ENCODE data around the gene ECT2L. TPM values are rescaled to one million over a fixed set of nuclear protein-coding genes. Genes with fewer than 3 reads are reported as not detected.
A peak's percentile ranks its signal among the peaks of the same experiment; 100 is the strongest.

ECT2L gene
- total and polyA plus RNA-seq, 2 donors (not counting 3 experiments of a cell fraction or from before 2014, with no cell fraction given): not detected

DNA sequence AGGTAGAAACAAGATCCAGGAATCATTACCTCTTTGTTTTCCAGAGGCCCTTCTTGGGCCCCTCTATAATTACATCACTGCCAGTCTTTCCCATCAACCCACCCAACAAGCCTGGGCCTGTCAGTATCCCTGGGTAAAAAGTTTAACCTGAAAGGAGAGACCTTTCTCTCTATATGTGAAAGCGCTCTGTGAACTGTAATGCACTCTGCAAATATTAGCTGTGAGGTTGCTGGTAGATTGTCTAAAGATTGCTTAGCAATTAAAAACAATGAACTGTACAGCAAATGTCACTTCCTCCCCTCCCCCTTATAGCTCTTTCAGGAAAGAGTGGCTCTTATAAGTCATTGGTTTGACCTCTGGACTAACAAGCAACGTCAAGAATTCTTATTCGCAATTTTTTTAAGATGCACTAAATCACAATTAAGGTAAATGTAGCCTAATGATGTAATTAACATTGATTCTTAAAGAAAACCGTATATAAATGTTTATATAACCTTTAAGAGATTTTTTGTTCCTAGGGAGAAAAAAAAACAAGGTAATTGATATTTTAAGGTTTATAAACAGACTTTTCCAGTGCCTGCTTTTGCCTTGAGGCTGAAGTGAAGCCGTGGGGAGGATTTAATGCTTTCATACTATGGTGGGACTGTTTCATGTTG is 18.4 kb downstream of the ECT2L start:
- intact Hi-C loops (cut with micrococcal nuclease) (no loop called here), dilution Hi-C loops (cut with MboI; ENCODE audit: extremely low pct_ligation_motif_present, low sequenced_read_pairs) (no loop called here)
- Histone ChIP-seq H3K9me3 (replicated peaks; ENCODE audit: control insufficient read depth, insufficient read depth, low read length) (no peaks in the 10 kb centered on the region), H3K27me3 (ENCODE audit: control insufficient read depth in 2 of 2, insufficient read depth in 2 of 2, low read length in 2 of 2) (no peaks in the 10 kb centered on the region), H3K9me1 (replicated peaks; ENCODE audit: control insufficient read depth, extremely low read depth, insufficient read depth, low read length) (no peaks in the 10 kb centered on the region), H3K27ac (ENCODE audit: insufficient read depth, low read depth, low read length) (no peak overlapping the region), H3K36me3 (ENCODE audit: control insufficient read depth in 2 of 2, extremely low read depth in 1 of 2, insufficient read depth in 2 of 2, low read length in 2 of 2) (no peaks in the 10 kb centered on the region), H3K4me2 (ENCODE audit: insufficient read depth, low read length) (no peak overlapping the region), H3K9ac (replicated peaks; ENCODE audit: extremely low read depth, insufficient read depth, low read length) (no peak overlapping the region), H4K20me1 (replicated peaks; ENCODE audit: control insufficient read depth, extremely low read depth, insufficient read depth, low read length) (no peaks in the 10 kb centered on the region), H3K4me3 (replicated peaks in 1 of 3; ENCODE audit: insufficient read depth in 1 of 3, low read depth in 1 of 3, low read length in 3 of 3) (no peak overlapping the region), H3K4me1 (ENCODE audit: control insufficient read depth, extremely low read depth, insufficient read depth, low read length) (peaks cover 23% of the 10 kb centered on the region), H3K79me2 (ENCODE audit: control insufficient read depth, insufficient read depth, low read length) (no peaks in the 10 kb centered on the region), H2AFZ (ENCODE audit: low read depth, low read length) (peak overlapping the region; percentile 50)
- DNase-seq (ENCODE audit: low read depth, low spot score) (peak; percentile 46), FAIRE-seq (no peak)
- BruUV-seq (replicated peaks): no TSS peak
- TF ChIP-seq EZH2 (IDR thresholded peaks at IDR 0.05; ENCODE audit: borderline replicate concordance, low read depth, low read length, severe bottlenecking) (no peak), JUN (IDR thresholded peaks at IDR 0.05; ENCODE audit: borderline replicate concordance, insufficient read depth, insufficient read length, low read depth) (no peak), MYC (IDR thresholded peaks at IDR 0.05; ENCODE audit: low read depth, low read length) (no peak), FOS (IDR thresholded peaks at IDR 0.05; ENCODE audit: borderline replicate concordance, insufficient read depth, low read length) (no peak), GATA2 (IDR thresholded peaks at IDR 0.05; ENCODE audit: insufficient read depth, insufficient read length, low read depth, low read length) (no peak), POLR2AphosphoS5 (IDR thresholded peaks at IDR 0.05; ENCODE audit: insufficient read depth, low read depth, low read length) (no peak)
- TF ChIP-seq, protein P1, sequence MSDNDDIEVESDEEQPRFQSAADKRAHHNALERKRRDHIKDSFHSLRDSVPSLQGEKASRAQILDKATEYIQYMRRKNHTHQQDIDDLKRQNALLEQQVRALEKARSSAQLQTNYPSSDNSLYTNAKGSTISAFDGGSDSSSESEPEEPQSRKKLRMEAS (IDR thresholded peaks at IDR 0.05; ENCODE audit: insufficient read depth, insufficient read length): no peak
- TF ChIP-seq, protein P2, sequence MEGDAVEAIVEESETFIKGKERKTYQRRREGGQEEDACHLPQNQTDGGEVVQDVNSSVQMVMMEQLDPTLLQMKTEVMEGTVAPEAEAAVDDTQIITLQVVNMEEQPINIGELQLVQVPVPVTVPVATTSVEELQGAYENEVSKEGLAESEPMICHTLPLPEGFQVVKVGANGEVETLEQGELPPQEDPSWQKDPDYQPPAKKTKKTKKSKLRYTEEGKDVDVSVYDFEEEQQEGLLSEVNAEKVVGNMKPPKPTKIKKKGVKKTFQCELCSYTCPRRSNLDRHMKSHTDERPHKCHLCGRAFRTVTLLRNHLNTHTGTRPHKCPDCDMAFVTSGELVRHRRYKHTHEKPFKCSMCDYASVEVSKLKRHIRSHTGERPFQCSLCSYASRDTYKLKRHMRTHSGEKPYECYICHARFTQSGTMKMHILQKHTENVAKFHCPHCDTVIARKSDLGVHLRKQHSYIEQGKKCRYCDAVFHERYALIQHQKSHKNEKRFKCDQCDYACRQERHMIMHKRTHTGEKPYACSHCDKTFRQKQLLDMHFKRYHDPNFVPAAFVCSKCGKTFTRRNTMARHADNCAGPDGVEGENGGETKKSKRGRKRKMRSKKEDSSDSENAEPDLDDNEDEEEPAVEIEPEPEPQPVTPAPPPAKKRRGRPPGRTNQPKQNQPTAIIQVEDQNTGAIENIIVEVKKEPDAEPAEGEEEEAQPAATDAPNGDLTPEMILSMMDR (IDR thresholded peaks at IDR 0.05; ENCODE audit: extremely low read depth in 1 of 2, insufficient read depth in 1 of 2, low read depth in 1 of 2, low read length in 2 of 2): no peak
- ChIA-PET CTCF (interaction anchor here (0.6 to 3.2 kb wide), 7 partner anchors 14 to 550 kb away, joined by 3 to 78 read pairs (median 3); partner anchors contain the start of gene REPS1), POLR2A (no interaction called here)

Measured in endothelial cell of umbilical vein (primary cell).